NCI-H226 (cell line): ENCODE measurements around the gene IQCM.

ENCODE experiments used
- DNase-seq: peaks from one replicate; pipeline ENCODE4 v3.0.0-alpha.2; 2015

IQCM gene

DNA sequence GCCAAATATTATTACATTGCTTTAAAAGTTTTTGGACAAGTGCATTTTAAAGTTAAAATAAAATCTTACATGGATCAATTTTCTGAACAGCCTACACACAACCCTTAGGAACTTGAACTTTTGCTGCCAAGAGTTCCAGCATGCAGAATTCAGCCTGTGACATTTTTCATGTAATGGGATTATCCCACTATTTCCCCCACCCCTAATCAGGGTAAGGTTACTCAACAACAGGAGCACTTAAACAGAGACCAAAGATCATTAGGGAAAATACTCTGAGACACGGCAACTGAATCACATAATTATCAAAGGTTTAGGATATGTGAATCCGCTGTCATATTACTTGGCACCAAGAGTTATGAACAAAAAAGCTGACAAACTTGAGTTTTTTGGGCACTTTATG is 47.2 kb downstream of the IQCM start:
- DNase-seq: no peak

DNA sequence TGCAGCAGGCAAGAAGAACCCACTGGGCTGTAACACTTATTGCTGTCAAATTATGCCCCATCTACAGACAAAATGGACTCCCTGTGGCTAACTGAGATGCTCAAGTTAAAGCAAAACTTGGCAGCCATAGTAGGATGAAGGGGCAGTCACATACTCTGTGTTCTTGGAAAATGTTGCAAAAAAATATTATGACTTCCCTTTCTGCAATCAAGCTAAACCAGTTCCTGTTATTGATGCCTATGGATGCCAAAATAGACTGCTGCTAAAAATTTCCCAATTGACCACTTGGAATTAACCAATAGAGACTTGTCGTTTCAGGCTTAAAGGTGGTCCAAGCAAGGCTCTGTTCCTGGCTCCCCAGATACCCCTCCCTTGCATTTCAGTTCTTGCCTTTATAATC is 49.5 kb downstream of the IQCM start:
- no peak for DNase-seq

DNA sequence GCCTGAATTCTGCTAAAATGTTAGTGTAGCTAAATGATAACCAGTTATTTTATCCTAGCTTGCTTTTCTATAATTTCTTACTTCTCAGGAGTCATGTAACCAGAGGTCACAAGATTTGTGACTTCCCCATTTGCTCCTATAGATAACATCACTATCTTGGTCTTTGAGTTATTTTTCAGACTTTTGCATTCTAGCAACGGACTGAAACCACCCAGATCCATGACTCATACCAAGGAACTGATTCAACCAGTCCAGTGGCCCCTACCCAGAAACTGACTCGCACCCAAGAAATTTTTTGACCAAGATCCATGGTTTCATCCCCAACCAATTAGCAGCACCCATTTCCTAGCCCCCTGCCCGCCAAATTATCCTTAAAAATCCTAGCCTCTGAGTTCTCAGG is 50.0 kb downstream of the IQCM start:
- DNase-seq: peak; percentile 64

DNA sequence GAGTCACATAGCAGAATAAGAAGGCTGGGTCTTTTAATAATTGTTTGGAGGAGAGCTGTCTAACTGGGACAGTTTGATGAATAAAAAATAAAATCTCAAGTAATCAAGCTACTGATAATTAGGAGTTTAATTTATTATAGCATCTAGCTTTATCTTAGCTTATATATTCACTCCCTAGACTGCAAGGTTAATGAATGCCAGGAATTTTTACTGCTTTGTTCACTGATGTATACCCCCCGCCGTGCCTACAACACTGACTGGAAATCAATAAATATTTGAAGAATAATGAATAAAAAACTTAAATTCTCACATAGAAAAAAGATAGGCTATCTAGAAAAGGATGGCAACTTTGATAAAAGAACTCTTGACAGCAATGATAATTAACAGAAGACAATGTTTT is 59.7 kb downstream of the IQCM start:
- no peak for DNase-seq

DNA sequence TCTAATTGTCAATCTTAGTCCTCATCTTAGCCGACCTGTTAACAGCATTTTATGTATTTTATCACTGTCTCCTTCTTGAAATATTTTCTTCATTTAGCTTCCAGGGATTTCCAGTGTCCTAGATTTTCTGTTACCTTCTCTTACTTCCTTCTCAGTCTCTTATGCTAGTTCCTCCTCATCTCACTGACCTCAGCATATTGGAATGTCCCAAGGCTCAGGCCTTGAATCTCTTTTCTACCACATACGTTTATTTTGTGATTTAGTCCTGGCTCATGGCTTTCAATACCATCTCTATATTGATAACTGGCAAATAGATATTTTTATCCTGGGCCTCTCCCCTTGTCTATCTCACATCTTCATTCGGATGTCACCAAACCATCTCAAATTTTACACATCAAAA is 61.1 kb downstream of the IQCM start:
- DNase-seq: peak; percentile 25

DNA sequence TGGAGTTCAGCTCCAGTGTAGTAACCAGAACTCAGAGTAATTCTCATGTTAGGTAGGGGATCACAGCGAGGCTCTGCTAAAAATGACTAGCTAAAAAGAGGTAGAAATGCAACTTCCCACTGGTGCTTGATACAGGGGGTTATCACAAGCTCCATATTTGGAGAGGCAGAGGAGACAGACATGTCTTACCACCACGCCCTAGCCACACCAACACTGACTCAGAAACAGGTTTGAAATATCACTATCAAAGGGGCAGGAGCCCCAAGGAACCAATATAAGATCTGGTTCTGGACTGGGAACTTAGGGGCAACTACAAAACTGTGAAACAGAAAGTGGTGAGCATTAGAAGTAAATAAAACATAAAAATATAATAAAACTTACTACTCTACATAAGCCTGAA is 62.9 kb downstream of the IQCM start:
- no peak for DNase-seq

DNA sequence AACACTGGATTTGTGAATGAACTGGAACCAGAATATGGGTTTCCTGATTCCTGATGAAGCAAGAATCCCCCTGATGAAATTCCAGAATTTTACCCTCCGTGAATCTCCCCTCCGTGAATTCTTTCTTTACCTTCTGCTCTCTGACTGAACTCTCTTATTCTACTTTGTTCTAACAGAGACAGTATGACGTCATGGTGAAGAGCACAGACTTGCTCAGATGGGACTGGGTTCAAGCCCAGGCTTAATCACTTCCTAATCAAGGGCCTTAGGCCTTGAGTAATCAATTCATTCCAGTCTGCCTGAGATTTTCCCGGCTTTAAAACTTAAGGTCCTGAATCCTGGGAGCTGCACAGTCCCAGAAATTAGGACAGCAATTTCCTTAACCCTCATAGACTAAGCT is 64.5 kb downstream of the IQCM start:
- DNase-seq: no peak

DNA sequence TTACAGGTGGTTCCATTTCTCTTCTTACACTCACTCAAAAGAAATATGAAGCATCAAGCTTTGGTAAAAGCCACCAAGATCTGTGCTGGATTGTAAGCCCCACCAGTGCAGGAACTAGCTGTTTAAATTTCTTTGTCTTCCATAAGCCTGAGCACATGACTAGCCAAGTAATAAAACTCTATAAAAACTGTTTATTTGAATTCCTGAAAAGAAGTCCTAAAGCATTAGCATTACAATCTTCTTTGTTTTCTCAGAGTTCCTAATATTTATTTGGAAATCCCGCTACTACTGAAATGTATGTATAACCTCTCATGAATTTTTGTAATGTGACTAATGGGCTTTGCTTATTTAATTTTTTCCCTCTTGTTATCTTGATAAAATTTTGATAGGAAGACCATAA is 65.9 kb downstream of the IQCM start:
- DNase-seq: no peak

DNA sequence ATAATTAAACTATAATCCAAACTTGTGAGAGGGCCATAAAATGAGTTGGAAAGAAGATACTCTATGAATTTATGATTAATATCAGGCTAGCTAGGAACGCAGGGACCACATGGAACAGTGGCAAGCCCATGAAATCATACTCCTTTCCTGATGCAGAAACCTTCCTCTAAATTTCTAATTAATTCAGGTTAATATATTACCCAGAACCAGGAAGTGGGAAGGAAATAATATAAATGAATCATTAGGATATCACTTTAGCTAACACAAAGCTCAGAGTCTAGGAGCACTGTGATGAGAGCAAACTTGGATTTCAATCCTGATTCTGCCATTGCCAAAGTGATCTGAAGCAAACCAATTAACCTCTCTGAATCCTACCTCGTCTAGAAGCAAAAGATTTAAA is 68.0 kb downstream of the IQCM start:
- DNase-seq: no peak

DNA sequence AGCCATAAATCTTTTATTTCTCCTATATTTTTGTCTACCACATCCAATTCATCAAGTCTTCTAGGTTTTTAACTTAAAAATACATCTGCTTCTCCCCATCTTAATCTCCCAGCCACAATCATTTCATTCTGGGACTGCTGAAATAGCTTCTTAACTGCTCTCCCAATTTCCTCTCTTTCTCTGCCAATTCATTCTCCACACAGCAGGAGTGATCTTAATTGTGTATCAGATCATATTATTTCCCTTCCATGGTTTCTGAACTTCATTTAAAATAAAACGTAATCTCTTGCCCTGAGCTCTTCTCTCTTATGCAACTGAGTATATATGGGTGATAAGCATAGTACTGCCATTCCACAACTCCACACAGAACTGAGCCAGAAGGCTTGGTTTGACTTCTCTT is 69.4 kb downstream of the IQCM start:
- no peak for DNase-seq

DNA sequence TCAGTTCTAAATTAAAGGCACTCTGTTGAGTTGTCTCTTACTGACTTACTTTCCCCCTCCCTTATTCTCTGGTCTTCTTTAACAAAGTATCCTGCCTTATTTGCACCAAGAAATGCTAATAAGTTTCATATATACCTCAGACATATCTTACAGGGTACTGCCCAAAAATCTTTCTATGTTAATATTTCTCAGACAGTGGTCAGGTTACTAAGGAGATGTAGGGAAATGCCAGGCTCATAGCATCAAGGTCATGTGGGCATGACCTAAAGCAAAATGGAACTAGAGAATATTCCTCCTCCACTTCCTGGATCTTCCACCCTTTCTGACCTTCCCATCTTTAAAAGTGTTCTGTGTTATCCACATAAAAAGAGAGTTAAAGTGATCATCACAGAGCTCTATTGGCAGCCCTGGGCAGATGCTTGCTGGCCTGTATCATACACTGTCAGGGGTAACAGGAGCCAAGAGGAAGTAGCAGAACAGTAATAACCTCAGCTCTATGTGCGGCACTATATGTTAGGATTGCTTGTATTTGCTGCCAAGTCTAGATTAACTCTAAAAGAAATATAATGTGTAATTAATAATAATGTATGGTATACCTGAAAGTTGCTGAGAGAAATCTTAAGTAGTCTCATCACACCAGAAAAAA is 74.3 kb downstream of the IQCM start:
- DNase-seq: no peak

DNA sequence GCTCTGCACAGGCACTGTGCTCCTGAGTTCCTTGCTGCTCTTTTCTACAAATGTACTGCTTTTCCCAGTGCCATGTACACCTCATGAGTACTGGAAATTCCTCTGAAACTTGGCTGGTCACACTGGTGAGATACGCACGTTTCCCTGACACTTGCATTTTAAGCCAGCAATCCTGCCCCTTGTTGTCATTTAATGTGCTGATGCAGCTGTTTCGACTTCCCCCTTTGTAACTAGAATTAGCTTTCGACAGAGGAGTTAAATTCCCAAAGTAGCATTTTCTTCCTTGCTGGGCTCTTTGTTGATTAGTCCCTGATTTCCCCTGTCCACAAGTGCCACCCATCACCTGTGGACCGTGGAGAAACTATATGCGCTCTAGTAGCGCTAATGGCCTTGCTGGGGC is 77.5 kb downstream of the IQCM start:
- DNase-seq: no peak

DNA sequence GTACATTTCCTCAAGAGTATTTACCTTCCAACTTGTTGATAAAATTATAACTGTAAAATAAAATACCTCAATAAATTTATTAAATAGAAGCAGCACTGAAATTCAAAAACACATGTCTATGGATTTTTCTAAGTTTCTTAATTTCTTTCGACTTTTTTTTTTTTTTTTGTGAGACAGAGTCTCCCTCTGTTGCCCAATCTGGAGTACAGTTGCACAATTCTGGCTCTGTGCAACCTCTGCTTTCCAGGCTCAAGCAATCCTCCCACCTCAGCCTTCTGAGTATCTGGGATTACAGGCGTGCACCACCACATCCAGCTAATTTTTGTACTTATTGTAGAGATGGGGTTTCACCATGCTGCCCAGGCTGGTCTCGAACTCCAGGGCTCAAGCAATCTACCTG is 79.8 kb downstream of the IQCM start:
- DNase-seq: peak; percentile 54

DNA sequence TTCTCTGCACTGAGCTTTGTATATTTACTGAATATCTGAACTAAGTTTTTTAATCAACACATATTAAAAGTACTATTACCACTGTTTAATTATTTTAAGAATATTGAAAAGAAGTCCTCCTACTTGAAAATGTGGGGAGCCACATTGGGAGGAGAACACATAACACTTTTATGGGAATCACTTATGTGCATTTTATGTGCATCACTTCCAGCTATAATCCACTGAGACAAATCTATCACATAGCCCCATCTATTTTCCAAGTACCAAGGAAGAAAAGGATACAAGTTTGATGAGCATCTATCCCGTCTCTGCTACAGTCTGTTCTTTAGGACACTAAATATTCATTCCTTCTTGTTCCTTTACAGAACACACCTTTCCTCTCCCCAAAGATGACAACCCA is 87.2 kb downstream of the IQCM start:
- DNase-seq: no peak

DNA sequence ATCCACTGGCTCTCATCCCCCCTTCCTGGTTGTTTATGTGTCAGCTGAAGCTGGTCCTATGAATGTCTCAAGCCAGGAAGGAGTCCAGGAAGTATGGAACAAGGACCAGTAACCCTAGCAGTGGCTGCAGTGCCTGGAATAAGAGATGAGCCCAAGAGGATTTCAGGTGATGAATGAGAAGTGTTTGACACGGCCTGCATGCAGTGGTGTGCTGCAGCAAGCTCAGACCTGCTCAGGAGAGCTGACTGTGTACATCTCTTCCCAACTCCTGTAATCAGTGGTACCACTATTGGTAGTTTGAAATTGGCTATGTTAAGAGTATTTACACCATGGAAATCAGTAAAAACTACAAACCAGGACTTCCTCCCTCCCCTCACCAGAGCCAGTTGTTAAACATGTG is 88.0 kb downstream of the IQCM start:
- no peak for DNase-seq

DNA sequence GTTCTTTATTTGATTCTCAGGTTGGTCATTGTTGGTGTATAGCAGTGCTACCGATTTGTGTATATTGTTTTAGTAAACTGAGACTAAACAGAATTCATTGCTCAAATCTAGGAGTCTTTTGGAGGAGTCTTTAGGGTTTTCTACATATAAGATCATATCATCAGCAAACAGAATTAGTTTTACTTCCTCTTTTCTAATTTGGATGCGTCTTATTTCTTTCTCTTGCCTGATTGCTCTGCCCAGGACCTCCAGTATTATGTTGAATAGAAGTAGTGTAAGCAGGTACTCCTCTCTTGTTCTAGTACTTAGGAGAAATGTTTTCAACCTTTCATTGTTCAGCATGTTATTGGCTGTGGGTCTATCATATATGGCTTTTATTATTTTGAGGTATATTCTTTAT is 92.6 kb downstream of the IQCM start:
- DNase-seq: no peak

DNA sequence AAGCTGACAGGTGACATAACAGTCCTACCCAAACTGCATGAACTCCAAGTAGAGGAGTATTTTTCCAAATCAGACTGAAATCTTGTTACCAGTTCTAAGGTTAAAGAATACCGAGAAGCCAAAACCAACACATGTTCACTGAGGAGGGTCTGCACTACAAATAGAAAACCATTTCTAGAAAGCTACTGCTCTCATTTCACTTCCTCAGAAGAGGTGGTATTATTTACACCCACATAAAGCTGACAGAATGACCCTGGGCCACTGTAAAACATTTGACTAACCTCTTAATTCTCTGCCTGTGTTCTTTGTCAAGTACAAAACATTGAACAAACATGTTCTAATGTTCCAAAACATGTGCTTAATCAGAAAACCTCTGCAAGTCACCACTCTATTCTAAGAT is 95.8 kb downstream of the IQCM start:
- no peak for DNase-seq

DNA sequence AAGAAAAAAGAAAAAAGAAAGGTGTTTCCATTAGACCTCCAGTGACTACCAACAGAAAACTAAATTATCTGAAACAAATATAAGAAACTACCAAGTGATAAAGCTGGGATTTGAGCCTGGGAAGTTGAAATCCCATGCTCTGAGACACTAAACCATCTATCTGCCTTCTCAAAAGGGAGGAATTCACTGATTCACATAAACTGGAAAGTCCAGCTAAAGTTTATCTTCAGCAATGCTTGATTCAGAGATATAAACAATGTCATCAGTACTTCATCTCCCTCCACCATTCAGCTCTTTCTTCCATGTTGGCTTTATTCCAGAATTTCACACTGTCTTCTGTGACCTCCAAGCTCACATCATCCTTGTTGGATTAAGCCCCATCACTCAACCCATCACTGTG is 96.3 kb downstream of the IQCM start:
- DNase-seq: peak; percentile 26

DNA sequence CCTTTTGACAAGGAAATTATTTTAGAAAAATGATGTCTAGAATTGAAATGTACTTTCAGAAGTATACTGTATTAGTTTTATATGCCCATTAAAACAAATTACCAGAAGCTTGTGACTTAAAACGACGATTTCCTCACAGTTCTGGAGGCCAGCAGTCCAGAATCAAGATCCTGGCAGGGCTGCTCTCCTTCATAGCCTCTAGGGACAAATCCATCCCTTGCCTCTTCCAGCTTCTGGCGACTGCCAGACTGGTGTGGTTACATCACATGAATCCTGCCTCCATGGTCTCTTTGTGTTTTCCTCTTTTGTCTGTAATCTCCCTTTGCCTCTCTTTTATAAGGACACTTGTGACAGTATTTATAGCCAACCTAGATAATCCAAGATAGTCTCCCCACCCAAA is 97.1 kb downstream of the IQCM start:
- no peak for DNase-seq

DNA sequence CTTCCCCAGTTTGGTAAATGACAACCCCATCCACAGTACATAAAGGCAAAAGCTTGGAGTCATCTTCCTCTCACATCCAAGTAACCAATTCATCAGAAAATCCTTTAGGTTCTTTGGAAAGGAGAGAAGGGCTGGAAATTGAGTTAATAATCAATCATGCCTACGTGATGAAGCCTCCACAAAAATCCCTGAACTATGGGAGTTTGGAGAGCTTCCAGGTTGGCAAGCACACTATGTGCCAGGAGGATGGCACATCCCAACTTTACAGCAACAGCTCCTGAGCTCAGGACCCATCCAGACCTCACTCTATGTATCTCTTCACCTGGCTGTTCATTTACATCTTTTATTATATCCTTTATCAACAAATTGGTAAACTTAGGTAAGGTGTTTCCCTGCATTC is 98.9 kb downstream of the IQCM start:
- DNase-seq: no peak

DNA sequence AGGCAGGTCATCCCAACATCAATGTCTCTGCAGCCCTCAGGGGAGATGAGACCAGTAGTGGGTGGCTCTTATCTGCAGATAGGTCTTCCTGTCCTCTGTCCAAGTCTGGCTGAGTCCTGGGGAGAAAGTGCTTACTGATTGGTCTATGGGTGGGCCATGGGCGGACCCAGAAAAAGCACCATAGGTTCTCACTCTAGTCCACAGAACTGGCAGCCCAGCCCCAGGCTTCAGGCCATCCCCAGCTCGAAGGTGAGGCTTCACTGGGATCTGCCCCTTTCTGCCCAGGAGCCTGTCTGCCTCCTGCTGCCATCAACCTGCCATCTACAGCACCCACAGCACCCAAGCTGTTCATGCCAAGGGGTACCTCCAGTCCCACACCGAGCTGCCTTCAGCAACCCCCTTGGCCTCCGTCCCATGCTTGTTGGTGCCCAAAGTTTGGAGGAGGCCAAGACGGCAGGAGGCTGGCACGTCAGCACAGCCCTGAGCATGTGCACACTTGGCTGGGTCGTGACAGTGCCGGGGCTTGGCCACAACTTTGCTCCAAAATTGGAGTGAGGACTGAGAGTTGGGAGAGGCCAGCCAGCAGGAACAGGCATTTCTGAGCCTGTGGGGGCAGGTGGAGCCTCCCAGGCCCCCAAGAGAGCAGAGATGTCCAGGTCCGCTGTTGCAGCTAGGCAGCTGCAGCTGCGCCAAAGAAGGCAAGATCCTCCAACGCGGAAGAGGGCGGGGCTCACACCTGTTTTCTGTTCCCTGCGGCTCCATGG is 99.6 kb downstream of the IQCM start:
- DNase-seq: no peak

DNA sequence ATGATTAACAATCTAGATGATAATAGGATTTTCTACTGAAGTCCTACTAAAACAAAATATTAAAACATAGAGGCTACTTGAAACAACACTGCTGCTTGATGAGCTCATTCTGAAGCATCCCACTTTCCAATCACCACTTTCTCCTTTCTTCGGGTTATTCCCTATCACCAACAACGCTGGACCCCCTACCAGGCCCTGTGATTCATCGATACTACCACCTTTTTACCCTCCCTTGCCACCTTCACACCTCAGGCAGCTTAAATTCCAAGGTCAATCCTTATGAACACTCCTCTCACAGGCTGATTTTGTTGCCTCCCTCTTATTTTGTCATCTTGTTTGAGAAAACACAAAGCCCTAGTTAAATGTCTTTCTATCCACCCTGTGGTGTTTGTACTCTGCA is 102.6 kb downstream of the IQCM start:
- no peak for DNase-seq

DNA sequence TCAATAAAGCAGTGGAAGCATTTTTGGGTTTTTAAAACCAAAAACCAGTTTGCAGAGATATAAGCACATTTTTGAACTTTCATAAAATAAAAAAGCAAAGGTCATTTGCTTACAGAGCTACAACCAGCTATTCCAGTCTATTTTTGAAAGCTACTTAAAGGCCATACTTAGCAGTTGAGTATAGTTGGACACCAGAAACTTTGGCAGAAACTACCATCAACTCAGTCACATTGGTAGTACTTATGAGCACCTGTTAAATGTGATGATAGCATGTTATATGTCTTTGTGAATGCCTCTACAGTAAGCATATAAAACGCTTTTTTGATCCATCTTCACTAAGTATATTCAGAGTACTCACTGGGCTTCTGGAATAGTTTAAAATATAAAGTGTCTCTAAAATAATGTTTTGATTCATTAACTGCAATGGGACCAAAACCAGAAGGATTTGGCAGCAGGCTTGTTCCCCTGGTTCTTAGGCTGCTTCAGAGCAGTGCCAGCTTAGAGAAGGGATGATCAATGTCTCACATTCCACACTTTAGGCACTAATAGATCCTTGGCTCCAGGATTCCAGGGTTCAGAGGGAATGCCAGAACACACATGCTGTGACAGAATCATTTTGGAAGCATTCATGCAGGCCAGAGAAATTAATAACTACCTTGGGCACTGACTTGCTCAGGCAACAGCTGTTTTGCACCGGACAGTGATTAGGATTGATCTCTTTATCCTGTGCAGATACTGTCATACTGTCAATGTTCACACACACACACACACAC is 103.9 kb downstream of the IQCM start:
- no peak for DNase-seq

DNA sequence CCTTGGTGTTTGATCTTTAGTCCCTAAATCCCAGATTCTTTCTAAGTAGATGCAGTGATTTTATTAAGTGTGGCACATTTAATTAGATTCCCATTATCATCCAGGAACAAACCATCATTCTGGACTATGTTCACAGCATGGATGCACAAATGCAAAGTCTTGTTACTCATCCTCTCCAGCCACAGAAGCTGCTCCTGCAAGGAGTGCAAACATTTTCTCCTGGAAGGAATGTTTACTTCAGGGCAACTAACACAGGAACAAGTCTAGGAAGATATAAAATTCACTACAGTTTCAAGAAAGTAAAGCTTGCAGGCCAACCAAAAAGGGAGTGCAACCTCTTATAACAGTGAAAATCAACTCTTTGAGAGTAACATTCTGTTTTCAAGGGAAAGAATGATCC is 106.0 kb downstream of the IQCM start:
- peak; percentile 9 for DNase-seq
